Liver (tissue), 9 donors: ENCODE data around the gene NPAS2. TPM values are rescaled to one million over a fixed set of nuclear protein-coding genes. Genes with fewer than 3 reads are reported as not detected.

Experiments used
- DNase-seq: peaks from one replicate; pipeline ENCODE4 v3.0.0-alpha.2; 2017; ENCODE audit warnings: low spot score
- H3K27ac ChIP-seq, 2 donors: one replicate each; pipeline ENCODE4 v1.7.0; 2013; ENCODE audit warnings: inconsistent platforms in 2 of 2, low read length in 2 of 2, control low read depth in 1 of 2, low read depth in 1 of 2, mild to moderate bottlenecking in 1 of 2
- H3K27me3 ChIP-seq, 4 donors: one replicate each; pipeline versions ENCODE4 v1.6.1 to v1.7.0; 2013; ENCODE audit warnings: low read length in 3 of 4, inconsistent platforms in 1 of 4, mild to moderate bottlenecking in 1 of 4, moderate library complexity in 1 of 4; ENCODE audit not compliant: control insufficient read depth in 4 of 4, insufficient read depth in 4 of 4
- H3K36me3 ChIP-seq, 4 donors: one replicate each; pipeline versions ENCODE4 v1.6.1 to v1.7.0; 2013; ENCODE audit warnings: low read length in 3 of 4, mild to moderate bottlenecking in 3 of 4, low read depth in 1 of 4, moderate library complexity in 1 of 4; ENCODE audit not compliant: control insufficient read depth in 4 of 4, insufficient read depth in 3 of 4
- H3K4me1 ChIP-seq, 4 donors: one replicate each; pipeline versions ENCODE4 v1.6.1 to v1.7.0; 2013; ENCODE audit warnings: low read length in 3 of 4, mild to moderate bottlenecking in 3 of 4, moderate library complexity in 1 of 4; ENCODE audit not compliant: control insufficient read depth in 4 of 4, insufficient read depth in 4 of 4
- H3K4me3 ChIP-seq, 3 donors: one replicate each; pipeline versions ENCODE4 v1.6.1 to v1.7.0; 2013; ENCODE audit warnings: low read length in 3 of 3, control low read depth in 1 of 3, low read depth in 1 of 3, mild to moderate bottlenecking in 1 of 3
- H3K9ac ChIP-seq, 2 donors: one replicate each; pipeline ENCODE4 v1.7.0; 2013; ENCODE audit warnings: low read length in 2 of 2, mild to moderate bottlenecking in 2 of 2, moderate library complexity in 2 of 2, control low read depth in 1 of 2, low read depth in 1 of 2
- H3K9me3 ChIP-seq, 4 donors: one replicate each; pipeline versions ENCODE4 v1.6.1 to v1.7.0; 2013; ENCODE audit warnings: low read length in 3 of 4; ENCODE audit not compliant: control insufficient read depth in 4 of 4
- ATF3 ChIP-seq: IDR thresholded peaks from 2 replicates; pipeline ENCODE4 v1.6.1; 2016; ENCODE audit warnings: antibody characterized with exemption
- CTCF ChIP-seq: fragments of 150-350 bp; IDR thresholded peaks from 2 replicates; pipeline ENCODE4 v1.5.1; 2017; ENCODE audit warnings: improper control_type of control experiment, low read depth, low read length; ENCODE audit not compliant: missing input control
- EGR1 ChIP-seq, 2 donors: IDR thresholded peaks; 2 replicates each; pipeline ENCODE4 v1.6.1; 2016 to 2018; ENCODE audit warnings: antibody characterized with exemption in 2 of 2, low read depth in 2 of 2
- FOXA1 ChIP-seq: IDR thresholded peaks from 2 replicates; pipeline ENCODE4 v1.6.1; 2016; ENCODE audit warnings: antibody characterized with exemption
- FOXA2 ChIP-seq: IDR thresholded peaks from 2 replicates; pipeline ENCODE4 v1.6.1; 2016; ENCODE audit warnings: antibody characterized with exemption
- GABPA ChIP-seq, 2 donors: IDR thresholded peaks in 1 of 2; conservative IDR thresholded peaks in 1 of 2; 2 replicates each; pipeline ENCODE4 v1.6.1; 2016; ENCODE audit warnings: antibody characterized with exemption in 2 of 2, mild to moderate bottlenecking in 1 of 2, moderate library complexity in 1 of 2
- HNF4A ChIP-seq, 2 donors: conservative IDR thresholded peaks; 2 replicates each; pipeline ENCODE4 v1.6.1; 2016; ENCODE audit warnings: antibody characterized with exemption in 2 of 2, mild to moderate bottlenecking in 2 of 2
- HNF4G ChIP-seq: IDR thresholded peaks from 2 replicates; pipeline ENCODE4 v1.6.1; 2016; ENCODE audit warnings: antibody characterized with exemption
- JUND ChIP-seq, 2 donors: IDR thresholded peaks; 2 replicates each; pipeline ENCODE4 v1.6.1; 2016; ENCODE audit warnings: antibody characterized with exemption in 2 of 2
- MAX ChIP-seq: IDR thresholded peaks from 2 replicates; pipeline ENCODE4 v1.6.1; 2016; ENCODE audit warnings: antibody characterized with exemption
- NR2F2 ChIP-seq: IDR thresholded peaks from 2 replicates; pipeline ENCODE4 v1.6.1; 2016; ENCODE audit warnings: antibody characterized with exemption
- RAD21 ChIP-seq, 2 donors: IDR thresholded peaks; 2 replicates each; pipeline ENCODE4 v1.6.1; 2016; ENCODE audit warnings: antibody characterized with exemption in 2 of 2, mild to moderate bottlenecking in 2 of 2
- REST ChIP-seq: IDR thresholded peaks from 2 replicates; pipeline ENCODE4 v1.6.1; 2016; ENCODE audit warnings: antibody characterized with exemption, mild to moderate bottlenecking
- RXRA ChIP-seq, 2 donors: IDR thresholded peaks; 2 replicates each; pipeline ENCODE4 v1.6.1; 2017 to 2018; ENCODE audit warnings: antibody characterized with exemption in 2 of 2, mild to moderate bottlenecking in 1 of 2
- SP1 ChIP-seq: IDR thresholded peaks from 2 replicates; pipeline ENCODE4 v1.6.1; 2018; ENCODE audit warnings: antibody characterized with exemption, mild to moderate bottlenecking
- TAF1 ChIP-seq: conservative IDR thresholded peaks from 2 replicates; pipeline ENCODE4 v1.6.1; 2016; ENCODE audit warnings: antibody characterized with exemption, mild to moderate bottlenecking
- ZBTB33 ChIP-seq: IDR thresholded peaks from 2 replicates; pipeline ENCODE4 v1.6.1; 2016; ENCODE audit warnings: antibody characterized with exemption
- WGBS: extraction: QIAGEN DNeasy Blood & Tissue Kit; methylation state at CpG from one replicate; pipeline ENCODE4 v1.1.7; 2013; 5-methylcytosine and 5-hydroxymethylcytosine counted together
- polyA plus RNA-seq, 2 donors: library from polyadenylated mRNA; stranded (reverse) in 1 of 2; unstranded in 1 of 2; fragments of 200-250 nt in 1 of 2; fragments of >200 nt in 1 of 2; fragmentation: Nextera tagmentation in 1 of 2; extraction: Ambion mirVana in 1 of 2; gene quantifications; one replicate each; pipeline versions ENCODE4 v1.2.1 to v1.2.3, GENCODE V29; 2013 to 2015
- total RNA-seq, 2 donors: library from RNA; depleted of rRNA; stranded (reverse); fragments of >200 nt; gene quantifications; one replicate each; pipeline ENCODE4 v1.2.3, GENCODE V29; 2014
- donor health status: healthy.
- donor health status: healthy.
- donor health status: healthy.
- donor health status: healthy.
- donor health status: healthy.

NPAS2 gene
- total and polyA plus RNA-seq, 4 donors = 0.33 to 24.3 (median 6.6) TPM

GRCh38 chr2:100846716-100847115, 26.8 kb downstream of the NPAS2 start:
- Histone ChIP-seq H3K36me3 (no peaks in the 10 kb centered on the region), H3K27me3 (no peaks in the 10 kb centered on the region), H3K9me3 (no peaks in the 10 kb centered on the region), H3K27ac (no peak overlapping the region), H3K9ac (no peak overlapping the region), H3K4me3 (no peak overlapping the region), H3K4me1 (peaks cover 7 to 36% (median 24%) of the 10 kb centered on the region in 4 donors)
- no peak for TF ChIP-seq RAD21 (IDR thresholded peaks at IDR 0.05)
- TF ChIP-seq NR2F2 = no peak
- TF ChIP-seq HNF4G = no peak
- WGBS = 99% methylated on average over 2 of the region's 2 CpGs
- DNase-seq = no peak

GRCh38 chr2:100852447-100852846, 32.5 kb downstream of the NPAS2 start:
- DNase-seq = no peak
- H3K4me1 ChIP-seq = peaks cover 0 to 4% (median 0%) of the 10 kb centered on the region in 4 donors
- H3K9ac ChIP-seq = no peak overlapping the region
- H3K9me3 ChIP-seq = no peaks in the 10 kb centered on the region
- TF ChIP-seq GABPA (IDR thresholded peaks at IDR 0.05 in 1 of 2, conservative IDR thresholded peaks at IDR 0.05 in 1 of 2) (no peak), RXRA (IDR thresholded peaks at IDR 0.05) (no peak), TAF1 (no peak), EGR1 (IDR thresholded peaks at IDR 0.05; ENCODE audit: low read depth in 2 of 2) (no peak), FOXA2 (no peak), ZBTB33 (no peak), JUND (IDR thresholded peaks at IDR 0.05) (no peak), ATF3 (no peak), REST (no peak), MAX (no peak), NR2F2 (no peak), SP1 (no peak), HNF4A (conservative IDR thresholded peaks at IDR 0.05) (no peak), CTCF (no peak), FOXA1 (no peak), RAD21 (IDR thresholded peaks at IDR 0.05) (no peak)
- 94% methylated on average over 4 of the region's 4 CpGs for WGBS
- H3K4me3 ChIP-seq = no peak overlapping the region
- H3K36me3 ChIP-seq = no peaks in the 10 kb centered on the region
- no peak overlapping the region for H3K27ac ChIP-seq
- H3K27me3 ChIP-seq = no peaks in the 10 kb centered on the region
